Activated naive CD8-positive, alpha-beta T cell treated with anti-CD3 and anti-CD28 coated beads, Interleukin-2, amount 50 U/mL, for 24 hours (primary cell): ENCODE measurements around the gene TMEM167B.
"Not testable (repeated sequence)": the region's sequence is repeated elsewhere in the genome, so short reads cannot be mapped to it uniquely, and the experiment has no call there.

Source experiments
- ATAC-seq: fragments of 150-1000 bp; cut with Tn5 transposase; one replicate; pipeline ENCODE4 v1.10.0; 2021
- DNase-seq: peaks from one replicate; pipeline ENCODE4 v3.0.0; 2021
- H3K27ac Mint-ChIP-seq: one replicate; pipeline ENCODE4 v1.8.0; 2021; ENCODE audit warnings: mild to moderate bottlenecking, mixed read lengths
- H3K27me3 Mint-ChIP-seq: one replicate; pipeline ENCODE4 v1.8.0; 2021; ENCODE audit warnings: mixed read lengths
- H3K36me3 Mint-ChIP-seq: one replicate; pipeline ENCODE4 v1.8.0; 2021; ENCODE audit warnings: low read depth, mixed read lengths
- H3K4me1 Mint-ChIP-seq: one replicate; pipeline ENCODE4 v1.8.0; 2021; ENCODE audit warnings: mixed read lengths
- H3K4me3 Mint-ChIP-seq: one replicate; pipeline ENCODE4 v1.8.0; 2021; ENCODE audit warnings: mild to moderate bottlenecking, moderate library complexity, mixed read lengths
- H3K9me3 Mint-ChIP-seq: one replicate; pipeline ENCODE4 v1.8.0; 2021; ENCODE audit warnings: mixed read lengths

The TMEM167B gene

GRCh38 chr1:109090196-109091077 is at the start of gene TMEM167B:
TMEM167B (plus strand) TSS chr1:109090764; CDS start chr1:109090873, 109 bp downstream.
- ATAC-seq (peak; percentile 93), DNase-seq (peak; percentile 85)
- Mint-ChIP-seq H3K4me1 (peaks cover 29% of the 10 kb centered on the region), H3K9me3 (no peaks in the 10 kb centered on the region), H3K27ac (peak within 1 kb of the TSS; percentile 91), H3K27me3 (no peaks in the 10 kb centered on the region), H3K4me3 (peak within 1 kb of the TSS; percentile 92), H3K36me3 (peaks cover 22% of the 10 kb centered on the region)

DNA sequence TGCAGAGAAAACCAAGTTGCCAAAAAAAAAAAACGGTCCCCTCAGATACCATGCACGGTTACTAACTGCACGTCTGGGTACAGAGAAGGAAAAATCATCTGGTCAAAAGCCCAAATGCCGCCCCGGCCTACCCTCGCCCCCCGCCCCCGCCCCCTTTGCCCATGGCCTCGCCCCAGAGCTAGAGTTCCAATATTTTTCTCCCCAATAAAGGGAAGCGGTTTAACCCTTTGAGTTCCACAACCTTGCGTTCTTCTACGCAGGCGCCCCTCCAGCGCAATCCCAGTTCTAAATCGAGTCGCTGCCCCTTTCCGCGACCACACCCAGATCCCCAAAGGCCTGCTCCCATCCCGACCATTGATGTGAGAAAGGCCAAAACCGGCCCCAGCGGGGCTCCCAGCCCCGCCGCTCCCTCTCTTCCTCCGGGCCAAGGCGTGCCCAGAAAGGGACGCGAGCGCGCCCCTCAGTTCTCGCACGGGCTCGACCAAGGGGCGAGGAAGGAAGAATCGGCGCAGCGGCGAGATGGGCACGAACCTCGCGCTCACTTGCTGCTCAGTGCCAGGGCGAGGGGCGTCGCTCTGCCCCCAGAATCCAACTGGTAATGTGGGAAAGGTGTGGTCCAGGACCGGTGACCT is 49.5 kb upstream of the TMEM167B start:
- Mint-ChIP-seq H3K9me3 (no peaks in the 10 kb centered on the region), H3K4me3 (peak overlapping the region; percentile 85), H3K27ac (peak overlapping the region; percentile 83), H3K36me3 (no peaks in the 10 kb centered on the region), H3K27me3 (no peaks in the 10 kb centered on the region), H3K4me1 (peaks cover 12% of the 10 kb centered on the region)
- peak; percentile 33 for DNase-seq
- ATAC-seq, result peak; percentile 20

DNA sequence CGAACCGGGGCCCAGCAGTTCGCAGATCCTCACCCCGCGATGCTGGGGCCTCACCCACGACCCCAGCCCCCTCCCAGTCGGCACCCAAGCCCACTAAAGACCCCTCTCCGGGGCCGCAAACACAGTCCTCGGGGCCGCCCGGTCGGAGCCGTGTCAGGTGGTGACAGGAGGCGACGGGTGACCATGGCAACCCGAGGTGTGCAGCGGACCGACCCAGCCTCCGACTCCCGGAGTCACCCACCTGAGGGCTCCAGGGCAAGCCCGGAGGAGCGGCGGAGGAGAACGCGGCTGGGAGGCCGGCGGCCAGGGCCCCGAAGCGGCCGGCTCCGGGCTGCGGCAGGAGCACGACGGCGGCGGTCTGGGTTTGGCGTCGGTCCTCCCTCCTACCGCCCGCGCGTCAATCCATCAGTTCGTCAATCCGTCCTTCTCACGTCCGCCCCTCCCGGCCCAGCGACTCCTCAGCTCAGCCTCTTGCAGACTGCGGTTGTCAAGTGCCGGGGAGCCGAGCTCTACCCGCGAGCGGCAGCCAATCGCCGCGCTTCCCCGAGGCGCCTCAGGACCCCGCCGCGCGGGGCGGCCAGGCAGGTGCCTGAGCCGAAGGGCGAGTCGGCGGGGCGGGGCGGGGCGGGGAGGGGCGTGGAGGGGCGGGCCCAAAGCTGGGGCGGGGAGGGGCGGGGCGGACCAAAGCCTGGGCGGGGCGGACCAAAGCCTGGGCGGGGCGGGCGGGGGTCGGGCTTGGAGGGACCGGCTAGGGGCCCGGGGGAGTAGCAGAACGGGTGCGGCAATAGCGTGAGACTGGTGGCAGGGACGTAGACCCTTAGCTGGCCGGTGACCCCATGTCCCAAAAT is 48.7 kb upstream of the TMEM167B start, which contains the start of gene WDR47:
Gene WDR47 (minus strand): TSS at position 482 of the 848 bp plus-strand sequence. CDS start 18,590 bp downstream, outside the sequence.
- ATAC-seq (peak; percentile 98), DNase-seq (peak; percentile 94)
- Mint-ChIP-seq H3K4me3 (peak within 1 kb of the TSS; percentile 85), H3K27ac (peak within 1 kb of the TSS; percentile 83), H3K4me1 (peaks cover 12% of the 10 kb centered on the region), H3K9me3 (no peaks in the 10 kb centered on the region), H3K27me3 (no peaks in the 10 kb centered on the region), H3K36me3 (no peaks in the 10 kb centered on the region)

- ATAC-seq, result no peak
- no peak overlapping the region for H3K27ac Mint-ChIP-seq
- H3K36me3 Mint-ChIP-seq, result no peaks in the 10 kb centered on the region
- H3K4me1 Mint-ChIP-seq, result peaks cover 6% of the 10 kb centered on the region
- no peak overlapping the region for H3K4me3 Mint-ChIP-seq
- H3K27me3 Mint-ChIP-seq, result no peaks in the 10 kb centered on the region
- DNase-seq, result no peak
- H3K9me3 Mint-ChIP-seq, result no peaks in the 10 kb centered on the region
Observed at GRCh38 chr1:109045595-109045994, 45.0 kb upstream of the TMEM167B start.

GRCh38 chr1:109046671-109047070 is 43.9 kb upstream of the TMEM167B start:
- DNase-seq, result no peak
- Mint-ChIP-seq H3K9me3 (no peaks in the 10 kb centered on the region), H3K4me1 (peaks cover 3% of the 10 kb centered on the region), H3K27ac (no peak overlapping the region), H3K4me3 (no peak overlapping the region), H3K36me3 (no peaks in the 10 kb centered on the region), H3K27me3 (no peaks in the 10 kb centered on the region)
- ATAC-seq, result no peak

GRCh38 chr1:109047339-109047738 is 43.2 kb upstream of the TMEM167B start:
- no peak for ATAC-seq
- no peaks in the 10 kb centered on the region for H3K36me3 Mint-ChIP-seq
- no peaks in the 10 kb centered on the region for H3K9me3 Mint-ChIP-seq

GRCh38 chr1:109048335-109048734 is 42.2 kb upstream of the TMEM167B start:
- H3K4me1 Mint-ChIP-seq, result no peaks in the 10 kb centered on the region
- no peak for ATAC-seq
- no peak overlapping the region for H3K27ac Mint-ChIP-seq
- H3K27me3 Mint-ChIP-seq, result no peaks in the 10 kb centered on the region
- H3K9me3 Mint-ChIP-seq, result no peaks in the 10 kb centered on the region
- no peak overlapping the region for H3K4me3 Mint-ChIP-seq
- no peaks in the 10 kb centered on the region for H3K36me3 Mint-ChIP-seq
- DNase-seq, result no peak

More at GRCh38 chr1:109047339-109047738, 43.2 kb upstream of the TMEM167B start:
- no peaks in the 10 kb centered on the region for H3K27me3 Mint-ChIP-seq
- peaks cover 3% of the 10 kb centered on the region for H3K4me1 Mint-ChIP-seq
- no peak for DNase-seq
- no peak overlapping the region for H3K27ac Mint-ChIP-seq
- H3K4me3 Mint-ChIP-seq, result no peak overlapping the region

DNA sequence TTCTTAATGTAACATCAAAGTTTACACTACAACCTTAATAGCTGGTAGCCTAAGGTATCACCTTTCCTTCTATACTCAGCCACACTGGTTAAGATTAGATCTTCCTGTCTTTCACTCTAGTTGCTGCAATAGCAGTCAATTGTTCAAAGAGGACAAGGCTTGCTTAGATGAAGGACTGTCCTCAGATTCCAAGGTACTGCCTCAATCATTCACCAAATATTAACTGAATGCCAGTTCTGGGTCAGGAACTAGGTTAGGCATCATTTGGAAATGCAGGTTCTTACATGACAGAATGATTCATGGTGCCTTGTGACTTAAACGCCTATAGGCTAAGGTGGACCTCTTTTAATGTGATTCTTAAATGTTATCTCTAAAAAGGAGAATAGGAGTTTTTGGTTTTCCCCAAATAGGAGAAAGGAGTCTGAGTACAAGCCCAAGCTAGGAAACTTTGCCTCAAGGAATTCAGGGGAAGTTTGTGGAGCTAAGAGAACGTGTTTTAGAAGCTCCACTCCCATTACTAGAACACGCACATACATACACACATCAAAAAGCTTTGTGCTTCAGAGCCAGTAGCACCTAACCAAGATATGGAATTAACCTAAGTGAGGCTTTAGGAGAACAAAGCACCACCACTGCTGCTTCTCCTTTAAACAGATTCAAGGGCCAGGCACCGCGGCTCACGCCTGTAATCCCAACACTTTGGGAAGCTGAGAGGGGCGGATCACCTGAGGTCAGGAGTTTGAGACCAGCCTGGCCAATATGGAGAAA is 40.2 kb upstream of the TMEM167B start:
- no peaks in the 10 kb centered on the region for H3K4me1 Mint-ChIP-seq
- H3K9me3 Mint-ChIP-seq, result no peaks in the 10 kb centered on the region
- ATAC-seq (no peak), DNase-seq (no peak)
- H3K27ac Mint-ChIP-seq, result no peak overlapping the region
- no peak overlapping the region for H3K4me3 Mint-ChIP-seq
- H3K27me3 Mint-ChIP-seq, result no peaks in the 10 kb centered on the region
- H3K36me3 Mint-ChIP-seq, result no peaks in the 10 kb centered on the region

- not testable (repeated sequence) for H3K36me3 Mint-ChIP-seq, ATAC-seq, H3K9me3 Mint-ChIP-seq, H3K27me3 Mint-ChIP-seq, H3K4me1 Mint-ChIP-seq, DNase-seq, H3K27ac Mint-ChIP-seq, H3K4me3 Mint-ChIP-seq
Observed at GRCh38 chr1:109052145-109052544, 38.4 kb upstream of the TMEM167B start.

- Mint-ChIP-seq H3K27me3 (no peaks in the 10 kb centered on the region), H3K36me3 (no peaks in the 10 kb centered on the region), H3K4me1 (no peaks in the 10 kb centered on the region), H3K27ac (no peak overlapping the region), H3K4me3 (no peak overlapping the region), H3K9me3 (no peaks in the 10 kb centered on the region)
- ATAC-seq, result no peak
- DNase-seq, result no peak
Observed at GRCh38 chr1:109056064-109056463, 34.5 kb upstream of the TMEM167B start.

DNA sequence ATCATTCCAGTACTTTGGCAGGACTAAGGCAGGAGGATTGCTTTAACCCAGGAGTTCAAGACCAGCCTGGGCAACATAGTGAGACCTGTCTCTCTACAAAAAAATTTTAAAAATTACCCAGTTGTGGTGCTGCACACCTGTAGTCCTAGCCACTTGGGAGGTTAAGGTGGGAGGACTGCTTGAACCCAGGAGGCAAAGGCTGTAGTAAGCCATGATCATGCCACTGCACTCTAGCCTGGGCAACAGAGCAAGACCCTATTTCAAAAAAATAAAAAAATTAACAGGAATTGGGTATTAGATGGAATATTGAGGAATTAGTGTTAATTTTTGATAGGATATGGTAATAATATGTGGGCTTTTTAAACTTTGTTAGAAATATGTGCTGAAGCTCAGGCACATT is 31.5 kb upstream of the TMEM167B start:
- DNase-seq, result no peak
- Mint-ChIP-seq H3K36me3 (peaks cover 5% of the 10 kb centered on the region), H3K4me1 (no peaks in the 10 kb centered on the region), H3K27ac (no peak overlapping the region), H3K4me3 (no peak overlapping the region), H3K9me3 (no peaks in the 10 kb centered on the region), H3K27me3 (no peaks in the 10 kb centered on the region)
- no peak for ATAC-seq

- Mint-ChIP-seq H3K36me3 (peaks cover 15% of the 10 kb centered on the region), H3K9me3 (no peaks in the 10 kb centered on the region), H3K4me1 (no peaks in the 10 kb centered on the region), H3K27me3 (no peaks in the 10 kb centered on the region), H3K4me3 (no peak overlapping the region), H3K27ac (no peak overlapping the region)
- DNase-seq, result no peak
- ATAC-seq, result no peak
Observed at GRCh38 chr1:109060707-109061106, 29.9 kb upstream of the TMEM167B start.

DNA sequence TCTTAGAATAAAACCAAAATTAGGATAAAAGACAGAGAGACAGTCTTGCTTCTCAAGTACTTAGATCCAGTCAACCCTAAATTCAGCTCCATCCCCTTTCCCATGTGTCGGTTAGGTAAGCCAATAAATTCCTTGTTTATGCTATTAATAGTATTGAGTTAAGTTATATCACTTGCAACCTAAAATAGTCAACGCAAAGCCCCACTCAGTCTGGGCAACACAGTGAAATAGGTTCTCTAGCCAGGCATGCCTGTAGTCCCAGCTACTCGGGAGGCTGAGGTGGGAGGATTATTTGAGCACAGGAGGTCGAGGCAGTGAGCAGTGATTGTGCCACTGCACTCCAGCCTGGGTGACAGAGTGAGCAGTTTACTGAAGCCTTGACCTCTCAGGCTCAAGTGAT is 29.4 kb upstream of the TMEM167B start:
- no peak for DNase-seq
- H3K36me3 Mint-ChIP-seq, result peaks cover 15% of the 10 kb centered on the region
- ATAC-seq, result no peak
- no peaks in the 10 kb centered on the region for H3K27me3 Mint-ChIP-seq
- H3K27ac Mint-ChIP-seq, result no peak overlapping the region
- H3K4me3 Mint-ChIP-seq, result no peak overlapping the region
- no peaks in the 10 kb centered on the region for H3K4me1 Mint-ChIP-seq
- H3K9me3 Mint-ChIP-seq, result no peaks in the 10 kb centered on the region

DNA sequence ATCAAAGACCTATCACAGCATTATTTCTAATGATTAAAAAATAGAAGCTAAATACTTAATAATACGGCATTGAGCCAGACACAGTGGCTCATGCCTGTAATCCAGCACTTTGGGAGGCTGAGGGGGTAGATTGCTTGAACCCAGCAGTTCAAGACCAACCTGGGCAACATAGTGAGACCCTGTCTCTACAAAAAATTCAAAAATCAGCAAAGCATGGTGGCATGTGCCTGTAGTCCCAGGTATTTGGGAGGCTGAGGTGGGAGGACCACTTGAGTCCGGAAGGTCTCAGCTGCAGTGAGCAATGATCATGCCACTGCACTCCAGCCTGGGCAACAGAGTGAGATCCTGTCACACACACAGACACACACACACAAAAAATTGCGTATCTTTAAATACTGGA is 25.4 kb upstream of the TMEM167B start:
- no peaks in the 10 kb centered on the region for H3K27me3 Mint-ChIP-seq
- H3K4me1 Mint-ChIP-seq, result no peaks in the 10 kb centered on the region
- H3K27ac Mint-ChIP-seq, result no peak overlapping the region
- ATAC-seq (no peak), DNase-seq (no peak)
- H3K4me3 Mint-ChIP-seq, result no peak overlapping the region
- H3K9me3 Mint-ChIP-seq, result no peaks in the 10 kb centered on the region
- peaks cover 28% of the 10 kb centered on the region for H3K36me3 Mint-ChIP-seq
